ENCODE data around the gene IGSF21. TPM values are rescaled to one million over a fixed set of nuclear protein-coding genes. Genes with fewer than 3 reads are reported as not detected.

Gene IGSF21
- total RNA-seq, 1 donor from 2014 or later = not detected

DNA sequence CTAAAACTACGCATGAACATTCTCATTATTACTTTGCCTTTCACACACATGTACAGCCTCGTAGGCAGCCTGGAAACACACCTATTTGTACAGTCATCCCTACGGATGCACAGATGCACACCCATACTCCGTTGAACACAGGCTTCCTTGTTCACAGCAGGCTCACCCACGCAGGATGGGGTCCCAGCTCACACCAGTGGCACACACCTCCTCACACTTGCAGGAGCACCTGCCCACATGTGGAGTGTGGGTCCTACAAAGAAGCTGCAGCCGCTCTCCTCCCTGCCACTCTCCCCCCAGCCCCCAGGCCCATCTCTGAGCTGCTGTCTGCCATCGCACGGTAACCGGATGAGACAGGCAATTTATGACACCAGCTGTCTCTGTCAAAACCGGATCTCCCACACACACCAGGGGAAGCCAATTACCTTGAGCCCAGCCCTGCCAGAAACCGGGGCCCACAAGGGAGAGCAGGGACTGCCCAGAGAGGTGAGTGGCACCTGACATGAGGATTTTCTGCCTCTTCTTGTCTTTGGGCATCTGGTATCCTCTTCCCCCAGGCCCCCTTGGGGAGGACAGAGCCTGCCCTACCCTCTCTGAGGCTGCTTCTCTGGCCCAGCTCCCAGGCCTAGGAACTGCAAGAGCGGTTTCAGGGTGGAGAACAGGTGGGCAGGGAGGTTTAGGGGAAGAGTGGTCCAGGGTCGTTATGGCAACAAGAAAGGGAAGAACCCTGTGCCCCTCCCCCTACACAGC, 175.4 kb downstream of the IGSF21 start:
- H3K4me3 ChIP-seq (ENCODE audit: low read depth, low read length) = no peak overlapping the region
- DNase-seq (ENCODE audit: low read depth) = no peak
- TF ChIP-seq, protein P1, sequence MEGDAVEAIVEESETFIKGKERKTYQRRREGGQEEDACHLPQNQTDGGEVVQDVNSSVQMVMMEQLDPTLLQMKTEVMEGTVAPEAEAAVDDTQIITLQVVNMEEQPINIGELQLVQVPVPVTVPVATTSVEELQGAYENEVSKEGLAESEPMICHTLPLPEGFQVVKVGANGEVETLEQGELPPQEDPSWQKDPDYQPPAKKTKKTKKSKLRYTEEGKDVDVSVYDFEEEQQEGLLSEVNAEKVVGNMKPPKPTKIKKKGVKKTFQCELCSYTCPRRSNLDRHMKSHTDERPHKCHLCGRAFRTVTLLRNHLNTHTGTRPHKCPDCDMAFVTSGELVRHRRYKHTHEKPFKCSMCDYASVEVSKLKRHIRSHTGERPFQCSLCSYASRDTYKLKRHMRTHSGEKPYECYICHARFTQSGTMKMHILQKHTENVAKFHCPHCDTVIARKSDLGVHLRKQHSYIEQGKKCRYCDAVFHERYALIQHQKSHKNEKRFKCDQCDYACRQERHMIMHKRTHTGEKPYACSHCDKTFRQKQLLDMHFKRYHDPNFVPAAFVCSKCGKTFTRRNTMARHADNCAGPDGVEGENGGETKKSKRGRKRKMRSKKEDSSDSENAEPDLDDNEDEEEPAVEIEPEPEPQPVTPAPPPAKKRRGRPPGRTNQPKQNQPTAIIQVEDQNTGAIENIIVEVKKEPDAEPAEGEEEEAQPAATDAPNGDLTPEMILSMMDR (conservative IDR thresholded peaks at IDR 0.05; ENCODE audit: low read depth, low read length) = no peak

DNA sequence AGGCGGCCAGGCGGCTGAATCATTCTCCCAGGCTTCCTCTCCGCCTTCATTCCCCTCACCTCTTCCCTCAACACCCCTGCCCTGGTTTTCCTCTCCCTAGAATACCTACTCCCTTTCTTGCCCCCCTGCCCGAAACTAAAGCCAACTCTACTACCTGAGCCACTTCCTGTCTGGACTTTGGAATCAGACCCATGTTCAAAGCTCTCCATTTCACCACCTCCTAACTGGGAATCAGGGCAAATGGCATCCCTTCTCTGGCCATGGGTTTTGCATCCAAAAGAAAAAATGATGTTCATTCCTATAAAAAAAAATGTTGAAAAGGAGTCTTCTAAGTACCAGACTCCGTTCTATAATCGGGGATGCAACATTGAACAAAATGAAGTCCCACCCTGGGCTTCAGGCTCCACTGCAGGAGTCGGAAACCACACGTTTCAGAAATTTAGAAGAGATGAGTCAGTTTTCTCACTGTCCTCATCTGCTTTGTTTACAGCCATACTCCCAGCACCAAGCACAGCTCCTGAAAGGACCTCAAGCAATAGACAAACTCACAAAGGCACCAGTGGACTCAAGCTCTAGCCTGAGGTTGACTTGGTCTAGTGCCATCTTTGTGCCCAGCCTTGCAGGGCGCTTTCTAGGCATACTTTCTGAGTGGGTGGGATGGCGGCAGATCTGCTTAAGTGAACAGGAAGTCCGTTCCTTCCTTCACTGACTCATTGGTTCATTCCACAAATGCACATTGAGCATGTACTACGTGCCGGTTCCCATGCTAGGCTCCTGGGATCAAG, 176.2 kb downstream of the IGSF21 start:
- TF ChIP-seq, protein P1 (conservative IDR thresholded peaks at IDR 0.05; ENCODE audit: low read depth, low read length) = no peak
- no peak for DNase-seq (ENCODE audit: low read depth)
- H3K4me3 ChIP-seq (ENCODE audit: low read depth, low read length) = no peak overlapping the region

DNA sequence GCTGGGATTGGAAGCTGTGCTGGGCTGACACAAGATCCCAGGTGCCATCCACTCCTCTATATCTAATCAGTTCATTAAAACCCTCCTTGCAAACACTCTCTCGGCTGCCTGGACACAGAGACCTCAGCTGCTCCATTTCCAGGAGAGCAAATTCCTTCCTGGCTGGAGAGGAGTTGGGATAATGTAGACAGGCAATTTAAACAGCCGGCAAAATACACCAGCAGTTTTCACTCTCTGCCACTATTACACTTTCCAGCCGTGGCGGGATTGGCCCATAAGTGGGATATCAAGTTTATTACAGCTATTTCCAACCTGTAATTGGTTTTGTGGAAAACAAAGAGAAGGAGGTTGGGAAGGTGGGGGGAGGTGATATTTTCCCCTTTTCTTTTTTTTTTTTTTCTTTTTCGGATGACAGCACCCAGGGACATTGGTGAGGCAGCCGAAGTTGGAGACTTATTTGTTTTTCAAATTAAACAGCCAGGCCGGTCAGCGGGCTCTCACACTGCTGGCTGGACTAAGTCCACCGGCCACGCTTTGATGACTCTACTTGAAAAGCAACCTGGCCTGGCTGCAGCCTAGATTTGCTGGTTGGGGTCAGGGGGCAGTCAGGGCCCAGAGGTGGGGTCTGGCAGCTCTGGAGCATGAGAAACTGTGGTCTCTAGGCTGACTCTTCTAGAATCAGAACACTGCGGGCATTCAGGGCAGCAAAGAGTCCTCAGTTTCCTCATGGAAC, 177.4 kb downstream of the IGSF21 start:
- no peak overlapping the region for H3K4me3 ChIP-seq (ENCODE audit: low read depth, low read length)
- TF ChIP-seq, protein P1 (conservative IDR thresholded peaks at IDR 0.05; ENCODE audit: low read depth, low read length) = no peak
- DNase-seq (ENCODE audit: low read depth) = no peak

DNA sequence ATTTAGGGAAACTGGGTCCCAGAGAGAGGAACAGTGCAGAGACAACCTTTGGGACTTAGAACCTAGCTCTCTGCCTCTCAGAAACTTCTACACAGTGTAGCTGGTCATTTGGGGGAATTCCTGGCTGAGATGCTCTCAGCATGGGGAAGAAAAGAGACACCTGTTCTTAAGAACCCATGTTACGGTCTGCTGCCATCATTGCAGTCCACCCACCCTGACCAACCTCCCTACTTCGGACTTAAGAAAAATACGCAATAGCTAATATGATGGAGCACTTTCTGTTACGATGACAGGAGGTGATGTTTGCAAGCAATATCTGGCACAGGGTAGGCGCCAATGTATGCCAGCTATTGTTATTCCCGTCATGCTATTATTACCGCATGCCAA, 177.9 kb downstream of the IGSF21 start:
- no peak overlapping the region for H3K4me3 ChIP-seq (ENCODE audit: low read depth, low read length)
- DNase-seq (ENCODE audit: low read depth) = no peak
- TF ChIP-seq, protein P1 (conservative IDR thresholded peaks at IDR 0.05; ENCODE audit: low read depth, low read length) = no peak

DNA sequence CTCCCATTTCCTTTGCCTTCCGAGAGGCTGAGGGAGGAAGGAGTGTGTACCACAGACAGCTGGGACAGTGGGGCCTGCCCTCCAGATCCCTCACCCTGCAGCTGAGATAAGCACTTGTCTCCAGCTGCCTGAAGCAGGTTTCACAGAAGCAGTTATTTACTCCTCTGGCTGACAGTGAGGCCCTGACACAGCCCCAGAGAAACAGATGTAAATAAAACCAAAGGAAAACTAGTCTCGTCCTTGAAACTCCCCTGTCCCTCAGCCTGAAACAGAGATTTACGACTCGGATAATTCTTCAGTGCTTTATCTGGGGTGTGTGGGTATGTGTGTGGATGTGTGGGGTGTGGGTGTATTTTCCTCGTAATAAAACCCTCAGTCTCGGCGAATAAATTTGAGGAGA, 181.1 kb downstream of the IGSF21 start:
- DNase-seq (ENCODE audit: low read depth) = no peak
- TF ChIP-seq, protein P1 (conservative IDR thresholded peaks at IDR 0.05; ENCODE audit: low read depth, low read length) = no peak
- H3K4me3 ChIP-seq (ENCODE audit: low read depth, low read length) = no peak overlapping the region

DNA sequence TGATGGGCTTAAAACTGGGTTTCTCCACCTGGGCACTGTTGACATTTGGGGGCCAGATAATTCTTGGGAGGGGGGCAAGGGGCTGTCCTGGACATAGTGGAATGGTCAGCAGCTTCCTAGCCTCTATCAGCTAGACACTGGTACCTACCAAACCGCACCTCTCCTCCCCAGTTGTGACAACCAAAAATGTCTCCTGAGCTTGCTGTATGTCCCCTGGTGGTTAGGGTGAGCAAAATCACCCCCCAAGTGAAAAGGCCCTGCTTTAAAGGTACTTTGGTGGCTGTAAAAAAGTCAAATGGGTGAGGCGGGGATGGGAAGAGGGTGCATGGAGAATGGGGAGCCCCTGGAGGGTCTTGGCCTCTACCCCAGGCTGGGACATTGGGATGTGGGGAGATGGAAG, 182.0 kb downstream of the IGSF21 start:
- no peak overlapping the region for H3K4me3 ChIP-seq (ENCODE audit: low read depth, low read length)
- no peak for DNase-seq (ENCODE audit: low read depth)
- TF ChIP-seq, protein P1 (conservative IDR thresholded peaks at IDR 0.05; ENCODE audit: low read depth, low read length) = no peak
